DND-41 (cell line): ENCODE measurements around the gene TAS2R19.

Experiments
- CTCF ChIP-seq: IDR thresholded peaks from 2 replicates; pipeline ENCODE4 v1.5.1; 2012; ENCODE audit warnings: borderline replicate concordance, low read length, moderate library complexity, mild to moderate bottlenecking; ENCODE audit not compliant: poor library complexity, severe bottlenecking; ENCODE audit errors: extremely low read depth
- EZH2 ChIP-seq: IDR thresholded peaks from 3 replicates; pipeline ENCODE4 v1.6.1; 2012; ENCODE audit warnings: borderline replicate concordance, low read depth, mild to moderate bottlenecking, moderate library complexity, low read length, inconsistent platforms; ENCODE audit not compliant: severe bottlenecking

GRCh38 chr12:11040162-11040561, 17.7 kb upstream of the TAS2R19 start:
- no peak for TF ChIP-seq CTCF
- no peak for TF ChIP-seq EZH2
